HL-60/S4 treated with retinoic acid at 250 ng/mL for 4 days and 3 days (cell line): ENCODE data around the gene FTO.

ENCODE experiments used
- in situ Hi-C: fragments of 300-500 bp; cut with MboI; formaldehyde crosslinking; loops from 2 replicates; pipeline ENCODE4 v1.7.0; 2022; ENCODE audit warnings: low sequenced_read_pairs

The FTO gene

GRCh38 chr16:53849994-53850393, 146.0 kb downstream of the FTO start:
- in situ Hi-C loops, result no loop called here

GRCh38 chr16:53852678-53853077, 148.7 kb downstream of the FTO start:
- in situ Hi-C loops, result no loop called here

GRCh38 chr16:53855056-53855455, 151.1 kb downstream of the FTO start:
- in situ Hi-C loops, result no loop called here

- in situ Hi-C loops, result no loop called here
These were observed 151.6 kb downstream of the FTO start for GRCh38 chr16:53855511-53855910.

GRCh38 chr16:53859995-53860540, 156.1 kb downstream of the FTO start:
- in situ Hi-C loops, result no loop called here

- in situ Hi-C loops, result no loop called here
These were observed 159.9 kb downstream of the FTO start for GRCh38 chr16:53863861-53864260.

- in situ Hi-C loops, result no loop called here
These were observed 161.0 kb downstream of the FTO start for GRCh38 chr16:53864819-53865493.

GRCh38 chr16:53865494-53865863, 161.5 kb downstream of the FTO start:
- in situ Hi-C loops, result no loop called here

GRCh38 chr16:53866520-53866919, 162.6 kb downstream of the FTO start:
- in situ Hi-C loops, result no loop called here

- in situ Hi-C loops, result no loop called here
These were observed 166.9 kb downstream of the FTO start for GRCh38 chr16:53870831-53871230.

- in situ Hi-C loops, result no loop called here
These were observed 168.6 kb downstream of the FTO start for GRCh38 chr16:53872248-53873221.

- in situ Hi-C loops, result loop anchor here (25.0 kb wide), 1 partner anchor 315 kb away; no protein-coding TSS in a partner anchor
These were observed 172.9 kb downstream of the FTO start for GRCh38 chr16:53876811-53877210.

GRCh38 chr16:53878216-53878615, 174.3 kb downstream of the FTO start:
- in situ Hi-C loops, result loop anchor here (25.0 kb wide), 1 partner anchor 316 kb away; no protein-coding TSS in a partner anchor

- in situ Hi-C loops, result loop anchor here (25.0 kb wide), 1 partner anchor 319 kb away; no protein-coding TSS in a partner anchor
These were observed 177.4 kb downstream of the FTO start for GRCh38 chr16:53881371-53881770.

GRCh38 chr16:53882310-53882709, 178.4 kb downstream of the FTO start:
- in situ Hi-C loops, result loop anchor here (25.0 kb wide), 1 partner anchor 320 kb away; no protein-coding TSS in a partner anchor

- in situ Hi-C loops, result loop anchor here (25.0 kb wide), 1 partner anchor 322 kb away; no protein-coding TSS in a partner anchor
These were observed 180.8 kb downstream of the FTO start for GRCh38 chr16:53884748-53885147.

- in situ Hi-C loops, result loop anchor here (25.0 kb wide), 1 partner anchor 324 kb away; no protein-coding TSS in a partner anchor
These were observed 182.8 kb downstream of the FTO start for GRCh38 chr16:53886482-53887378.

GRCh38 chr16:53888222-53888621, 184.3 kb downstream of the FTO start:
- in situ Hi-C loops, result loop anchor here (25.0 kb wide), 1 partner anchor 326 kb away; no protein-coding TSS in a partner anchor

GRCh38 chr16:53890877-53891276, 186.9 kb downstream of the FTO start:
- in situ Hi-C loops, result loop anchor here (25.0 kb wide), 1 partner anchor 329 kb away; no protein-coding TSS in a partner anchor
